ENCODE measurements around the gene CTSZ. TPM values are rescaled to one million over a fixed set of nuclear protein-coding genes. Genes with fewer than 3 reads are reported as not detected.
"Not testable (repeated sequence)": the region's sequence is repeated elsewhere in the genome, so short reads cannot be mapped to it uniquely, and the experiment has no call there.

CTSZ gene
- total RNA-seq, 4 donors from 2014 or later = 61.9 to 246 (median 226) TPM

DNA sequence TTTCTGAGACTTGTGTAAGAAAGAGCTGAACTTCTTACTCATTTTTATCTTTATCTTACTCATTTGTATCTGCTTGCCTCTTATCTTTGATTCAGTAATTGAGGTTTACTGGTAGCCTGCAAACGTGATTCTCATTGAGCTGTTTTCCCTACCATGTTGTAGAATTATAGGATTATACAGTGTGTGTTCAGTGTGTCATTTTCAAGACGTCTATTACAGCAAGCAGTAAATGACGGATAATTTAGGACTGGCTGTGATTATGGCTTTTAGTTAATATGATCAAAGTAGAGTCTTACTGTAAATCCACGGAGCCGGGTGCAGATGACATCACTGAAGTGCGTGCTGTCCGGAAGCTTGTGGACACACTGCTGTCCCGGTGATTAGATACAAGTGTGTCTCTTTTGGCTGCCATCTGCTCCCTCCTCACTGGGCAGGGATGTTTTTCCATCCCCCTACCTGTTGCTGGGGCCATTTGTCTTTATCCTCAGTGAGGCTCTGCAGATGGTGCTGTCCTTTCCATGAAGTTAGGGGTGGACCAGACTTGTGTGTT is 20.0 kb downstream of the CTSZ start:
- Histone ChIP-seq H3K27me3 (no peaks in the 10 kb centered on the region), H3K9me3 (no peaks in the 10 kb centered on the region), H3K4me1 (peaks cover 7 to 24% (median 16%) of the 10 kb centered on the region in 4 donors), H3K27ac (no peak overlapping the region), H3K36me3 (peaks cover 0 to 53% (median 20%) of the 10 kb centered on the region in 4 donors), H3K4me3 (no peak overlapping the region)
- in situ Hi-C loops (cut with MboI; ENCODE audit: low pct_ligation_motif_present in 1 of 4, low pct_unique_long_range_greater_than_20kb in 1 of 4, low sequenced_read_pairs in 3 of 4) (loop anchor here in 1 of 4 donors (10.0 kb wide), 2 partner anchors 82 to 238 kb away; no protein-coding TSS in a partner anchor), intact Hi-C loops (cut with DNase I; ENCODE audit: low total_unique reads) (loop anchor here (10.0 kb wide), 1 partner anchor 92 kb away; no protein-coding TSS in a partner anchor)
- no peak for DNase-seq
- TF ChIP-seq POLR2AphosphoS5 (IDR thresholded peaks at IDR 0.05) = no peak
- TF ChIP-seq, protein P1, sequence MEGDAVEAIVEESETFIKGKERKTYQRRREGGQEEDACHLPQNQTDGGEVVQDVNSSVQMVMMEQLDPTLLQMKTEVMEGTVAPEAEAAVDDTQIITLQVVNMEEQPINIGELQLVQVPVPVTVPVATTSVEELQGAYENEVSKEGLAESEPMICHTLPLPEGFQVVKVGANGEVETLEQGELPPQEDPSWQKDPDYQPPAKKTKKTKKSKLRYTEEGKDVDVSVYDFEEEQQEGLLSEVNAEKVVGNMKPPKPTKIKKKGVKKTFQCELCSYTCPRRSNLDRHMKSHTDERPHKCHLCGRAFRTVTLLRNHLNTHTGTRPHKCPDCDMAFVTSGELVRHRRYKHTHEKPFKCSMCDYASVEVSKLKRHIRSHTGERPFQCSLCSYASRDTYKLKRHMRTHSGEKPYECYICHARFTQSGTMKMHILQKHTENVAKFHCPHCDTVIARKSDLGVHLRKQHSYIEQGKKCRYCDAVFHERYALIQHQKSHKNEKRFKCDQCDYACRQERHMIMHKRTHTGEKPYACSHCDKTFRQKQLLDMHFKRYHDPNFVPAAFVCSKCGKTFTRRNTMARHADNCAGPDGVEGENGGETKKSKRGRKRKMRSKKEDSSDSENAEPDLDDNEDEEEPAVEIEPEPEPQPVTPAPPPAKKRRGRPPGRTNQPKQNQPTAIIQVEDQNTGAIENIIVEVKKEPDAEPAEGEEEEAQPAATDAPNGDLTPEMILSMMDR (IDR thresholded peaks at IDR 0.05) = no peak
- TF ChIP-seq EP300 (IDR thresholded peaks at IDR 0.05; ENCODE audit: low read depth) = no peak
- no peak for TF ChIP-seq POLR2A (IDR thresholded peaks at IDR 0.05)
- WGBS, 2 donors (ENCODE audit: low coverage in 1 of 2) = 79 to 90% methylated on average over 6 to 8 of the region's 8 CpGs

DNA sequence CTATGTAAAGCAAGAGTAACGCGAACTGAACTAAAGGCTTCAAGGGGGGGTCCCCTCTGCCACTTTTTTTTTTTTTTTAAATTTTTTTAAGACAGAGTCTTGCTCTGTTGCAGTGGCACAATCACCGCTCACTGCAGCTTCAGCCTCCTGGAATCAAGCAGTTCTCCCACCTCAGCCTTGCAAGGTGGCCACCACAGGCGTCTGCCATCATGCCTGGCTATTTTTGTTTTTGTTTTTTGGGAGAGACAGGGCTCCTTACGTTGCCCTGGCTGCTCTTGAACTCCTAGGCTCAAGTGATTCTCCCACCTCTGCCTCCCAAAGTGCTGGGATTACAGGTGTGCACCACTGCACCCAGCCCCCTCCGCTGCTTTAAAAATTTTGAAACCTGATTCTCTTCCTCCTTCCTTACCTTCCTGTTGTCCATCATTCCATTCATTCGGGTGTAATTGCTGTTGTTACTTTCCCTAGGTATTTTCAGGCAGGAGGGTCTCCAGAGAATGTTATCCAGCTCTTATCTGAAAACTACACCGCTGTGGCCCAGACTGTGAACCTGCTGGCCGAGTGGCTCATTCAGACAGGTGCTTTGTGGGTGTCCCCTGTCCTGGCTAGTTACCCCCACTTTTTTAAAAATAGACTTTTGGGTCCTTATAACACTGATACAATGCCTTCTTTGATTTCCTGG is 20.6 kb downstream of the CTSZ start:
- no peak for DNase-seq
- no peaks in the 10 kb centered on the region for H3K9me3 ChIP-seq
- TF ChIP-seq POLR2AphosphoS5 (IDR thresholded peaks at IDR 0.05) = no peak
- TF ChIP-seq EP300 (IDR thresholded peaks at IDR 0.05; ENCODE audit: low read depth) = no peak
- no peak for TF ChIP-seq POLR2A (IDR thresholded peaks at IDR 0.05)
- TF ChIP-seq, protein P1 (IDR thresholded peaks at IDR 0.05) = no peak
- intact Hi-C loops (cut with DNase I; ENCODE audit: low total_unique reads) = loop anchor here (10.0 kb wide), 1 partner anchor 92 kb away; no protein-coding TSS in a partner anchor
- H3K36me3 ChIP-seq = peaks cover 0 to 49% (median 18%) of the 10 kb centered on the region in 4 donors
- in situ Hi-C loops (cut with MboI; ENCODE audit: low pct_ligation_motif_present in 1 of 4, low pct_unique_long_range_greater_than_20kb in 1 of 4, low sequenced_read_pairs in 3 of 4) = loop anchor here in 1 of 4 donors (10.0 kb wide), 2 partner anchors 82 to 238 kb away; no protein-coding TSS in a partner anchor
- no peak overlapping the region for H3K27ac ChIP-seq
- H3K27me3 ChIP-seq = no peaks in the 10 kb centered on the region
- no peak overlapping the region for H3K4me3 ChIP-seq
- peaks cover 7 to 28% (median 18%) of the 10 kb centered on the region in 4 donors for H3K4me1 ChIP-seq
- 84% methylated on average over 7 to 9 of the region's 9 CpGs for WGBS, 2 donors (ENCODE audit: low coverage in 1 of 2)

DNA sequence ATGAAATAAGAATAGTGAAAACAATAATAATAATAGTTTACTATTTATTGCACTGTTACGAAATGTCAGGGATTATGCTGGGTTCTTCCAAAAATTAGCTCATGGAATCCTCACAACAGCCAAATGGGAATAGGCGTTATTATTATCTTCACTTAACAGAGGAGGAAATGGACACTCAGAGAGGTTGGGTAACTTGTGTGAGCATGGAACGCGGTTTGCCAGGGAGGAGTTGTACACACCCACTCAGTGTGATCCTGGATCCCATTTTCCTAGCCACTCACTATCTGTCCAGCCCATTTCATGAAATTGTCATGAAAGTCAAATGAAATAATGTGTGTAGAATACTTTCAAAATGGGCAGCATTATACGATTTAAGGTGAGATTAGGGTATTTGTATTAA is 21.4 kb downstream of the CTSZ start:
- WGBS, 2 donors (ENCODE audit: low coverage in 1 of 2) = 77 to 80% methylated on average over 5 of the region's 5 CpGs
- Histone ChIP-seq H3K4me3 (no peak overlapping the region), H3K27ac (no peak overlapping the region), H3K9me3 (no peaks in the 10 kb centered on the region), H3K4me1 (peaks cover 7 to 28% (median 18%) of the 10 kb centered on the region in 4 donors), H3K36me3 (peaks cover 0 to 42% (median 14%) of the 10 kb centered on the region in 4 donors), H3K27me3 (no peaks in the 10 kb centered on the region)
- DNase-seq = no peak
- intact Hi-C loops (cut with DNase I; ENCODE audit: low total_unique reads) = loop anchor here (10.0 kb wide), 1 partner anchor 91 kb away; no protein-coding TSS in a partner anchor
- TF ChIP-seq, protein P1 (IDR thresholded peaks at IDR 0.05) = no peak
- in situ Hi-C loops (cut with MboI; ENCODE audit: low pct_ligation_motif_present in 1 of 4, low pct_unique_long_range_greater_than_20kb in 1 of 4, low sequenced_read_pairs in 3 of 4) = loop anchor here in 1 of 4 donors (10.0 kb wide), 2 partner anchors 81 to 239 kb away; no protein-coding TSS in a partner anchor

DNA sequence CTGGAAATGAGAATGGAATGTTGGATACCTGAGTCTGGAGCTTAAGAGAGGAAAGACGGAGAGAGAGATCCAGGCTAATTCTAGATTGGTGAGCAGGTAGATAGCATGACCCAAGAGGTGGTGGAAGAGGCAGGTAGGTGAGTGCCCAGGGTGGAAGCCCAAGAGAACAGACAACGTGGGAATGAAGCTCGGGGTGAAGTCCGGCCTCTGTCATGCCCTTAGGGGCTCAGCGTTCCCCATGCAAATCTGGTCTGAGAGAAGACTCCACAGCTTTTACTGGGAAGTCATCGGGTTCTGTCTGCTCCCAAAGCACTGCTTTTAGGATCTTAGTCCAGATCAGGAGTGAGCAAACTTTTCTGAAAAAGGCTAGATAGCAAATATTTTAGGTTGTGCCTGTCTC is 22.4 kb downstream of the CTSZ start:
- Histone ChIP-seq H3K4me3 (no peak overlapping the region), H3K27ac (no peak overlapping the region), H3K36me3 (peaks cover 0 to 35% (median 11%) of the 10 kb centered on the region in 4 donors), H3K9me3 (no peaks in the 10 kb centered on the region), H3K4me1 (peaks cover 7 to 31% (median 20%) of the 10 kb centered on the region in 4 donors), H3K27me3 (no peaks in the 10 kb centered on the region)
- intact Hi-C loops (cut with DNase I; ENCODE audit: low total_unique reads) (loop anchor here (10.0 kb wide), 1 partner anchor 90 kb away; no protein-coding TSS in a partner anchor), in situ Hi-C loops (cut with MboI; ENCODE audit: low pct_ligation_motif_present in 1 of 4, low pct_unique_long_range_greater_than_20kb in 1 of 4, low sequenced_read_pairs in 3 of 4) (loop anchor here in 1 of 4 donors (10.0 kb wide), 2 partner anchors 80 to 240 kb away; no protein-coding TSS in a partner anchor)
- 89 to 90% methylated on average over 6 of the region's 6 CpGs for WGBS, 2 donors (ENCODE audit: low coverage in 1 of 2)
- DNase-seq = no peak
- TF ChIP-seq POLR2A (IDR thresholded peaks at IDR 0.05) (no peak), EP300 (IDR thresholded peaks at IDR 0.05; ENCODE audit: low read depth) (no peak), POLR2AphosphoS5 (IDR thresholded peaks at IDR 0.05) (no peak)
- TF ChIP-seq, protein P1 (IDR thresholded peaks at IDR 0.05) = no peak

DNA sequence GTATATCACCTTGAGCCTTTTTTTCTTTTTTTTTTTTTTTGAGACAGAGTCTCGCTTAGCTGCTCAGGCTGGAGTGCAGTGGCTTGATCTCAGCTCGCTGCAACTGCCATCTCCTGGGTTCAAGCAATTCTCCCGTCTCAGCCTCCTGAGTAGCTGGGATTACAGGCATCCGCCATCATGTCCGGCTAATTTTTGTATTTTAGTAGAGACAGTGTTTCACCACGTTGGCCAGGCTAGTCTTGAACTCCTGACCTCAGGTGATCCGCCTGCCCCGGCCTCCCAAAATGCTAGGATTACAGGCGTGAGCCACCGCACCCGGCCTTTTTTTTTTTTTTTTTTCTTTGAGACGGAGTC is 24.0 kb downstream of the CTSZ start:
- DNase-seq, H3K4me3 ChIP-seq, H3K9me3 ChIP-seq, H3K27ac ChIP-seq, H3K27me3 ChIP-seq: not testable (repeated sequence)
- Histone ChIP-seq H3K36me3 (peaks cover 0 to 19% (median 2%) of the 10 kb centered on the region in 4 donors), H3K4me1 (peaks cover 7 to 31% (median 20%) of the 10 kb centered on the region in 4 donors)
- in situ Hi-C loops (cut with MboI; ENCODE audit: low pct_ligation_motif_present in 1 of 4, low pct_unique_long_range_greater_than_20kb in 1 of 4, low sequenced_read_pairs in 3 of 4) = loop anchor here in 1 of 4 donors (10.0 kb wide), 2 partner anchors 78 to 242 kb away; no protein-coding TSS in a partner anchor
- intact Hi-C loops (cut with DNase I; ENCODE audit: low total_unique reads) = loop anchor here (10.0 kb wide), 1 partner anchor 88 kb away; no protein-coding TSS in a partner anchor
- 92 to 100% methylated on average over 2 to 12 of the region's 12 CpGs for WGBS, 2 donors (ENCODE audit: low coverage in 1 of 2)

All from transverse colon (tissue), 4 donors.